ENCODE results near the gene FEM1B. TPM values are rescaled to one million over a fixed set of nuclear protein-coding genes. Genes with fewer than 3 reads are reported as not detected.

FEM1B gene
- total and polyA plus RNA-seq, 2 of the 8 experiments (the other 6 are each of a cell fraction or from before 2014, with no cell fraction given) = 36.1 to 83.8 TPM

DNA sequence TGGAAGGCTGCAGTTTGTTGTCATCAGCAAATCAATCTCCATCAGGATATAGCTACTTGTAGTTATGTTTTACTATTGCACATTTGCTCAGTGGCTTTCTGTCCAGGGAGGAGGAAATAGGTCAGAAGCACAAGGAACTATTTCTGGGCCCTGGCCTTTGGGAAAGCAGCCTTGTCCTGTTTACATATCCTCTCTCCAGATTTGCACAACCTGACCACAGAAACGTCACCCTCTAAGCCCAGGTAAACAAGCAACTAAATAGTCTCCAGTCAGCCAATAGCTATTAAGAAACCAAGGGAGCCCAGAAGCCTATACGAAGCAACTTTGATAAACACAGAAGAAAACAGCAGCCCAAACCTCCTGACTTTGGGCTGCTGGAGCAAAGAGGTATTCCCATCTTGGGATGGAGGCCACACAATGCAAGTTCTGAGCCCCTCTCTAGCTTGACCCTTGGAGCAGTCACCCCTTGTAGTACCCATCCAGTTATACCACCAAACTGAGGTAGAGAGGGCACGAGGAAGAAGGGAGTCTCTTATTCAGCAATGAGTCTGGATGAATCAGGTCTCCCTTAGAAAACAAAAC lies 2.3 kb upstream of the FEM1B start:
- Histone ChIP-seq H4K5ac (ENCODE audit: insufficient read length, low read depth, low read length) (no peak overlapping the region), H3K23ac (ENCODE audit: insufficient read length) (no peak overlapping the region), H4K8ac (ENCODE audit: extremely low read depth, insufficient read depth, low read length) (no peak overlapping the region), H3K14ac (ENCODE audit: insufficient read length) (no peak overlapping the region), H4K91ac (replicated peaks; ENCODE audit: insufficient read length, low read length) (no peak overlapping the region), H3K9ac (replicated peaks in 1 of 4; ENCODE audit: extremely low read depth in 1 of 4, low read depth in 3 of 4, low read length in 3 of 4) (no peak overlapping the region), H2BK20ac (ENCODE audit: low read length) (no peak overlapping the region), H3K79me1 (ENCODE audit: low read depth, low read length) (no peaks in the 10 kb centered on the region; the same call in 1 of the 2 replicates), H3K4me2 (ENCODE audit: insufficient read depth in 1 of 2, low read depth in 2 of 2, low read length in 2 of 2) (no peak overlapping the region), H3K4me1 (replicated peaks in 1 of 4; ENCODE audit: control insufficient read depth in 3 of 4, insufficient read depth in 4 of 4, low read length in 3 of 4) (peaks cover 7 to 27% (median 18%) of the 10 kb centered on the region in 4 experiments), H3K36me3 (ENCODE audit: control insufficient read depth in 2 of 4, insufficient read depth in 4 of 4, low read length in 3 of 4) (no peaks in the 10 kb centered on the region), H2BK5ac (ENCODE audit: low read depth, low read length) (no peak overlapping the region), H2BK12ac (ENCODE audit: low read depth, low read length) (no peak overlapping the region), H3K18ac (ENCODE audit: extremely low read depth, low read length) (no peak overlapping the region), H3K56ac (replicated peaks; ENCODE audit: insufficient read length, low read depth, low read length) (no peak overlapping the region), H3K9me3 (ENCODE audit: insufficient read depth in 2 of 2, low read depth in 1 of 2, low read length in 1 of 2) (no peaks in the 10 kb centered on the region), H2BK15ac (ENCODE audit: low read length) (0 out of 2 replicates have a peak overlapping the region, but pooled peaks have one; percentile 14), H2AFZ (ENCODE audit: low read length) (no peak overlapping the region), H2BK120ac (replicated peaks; ENCODE audit: low read depth, low read length) (no peak overlapping the region), H3K23me2 (ENCODE audit: low read depth, low read length) (peaks cover 16% of the 10 kb centered on the region), H3K4ac (replicated peaks; ENCODE audit: insufficient read length, low read depth, low read length) (no peak overlapping the region), H3K79me2 (ENCODE audit: control insufficient read depth in 1 of 2, insufficient read depth in 2 of 2, low read length in 2 of 2) (peaks cover 13 to 20% of the 10 kb centered on the region in 2 experiments), H4K20me1 (replicated peaks in 1 of 2; ENCODE audit: control insufficient read depth in 1 of 2, insufficient read depth in 2 of 2, low read length in 2 of 2) (peaks cover 14 to 18% of the 10 kb centered on the region in 2 experiments), H3K27me3 (replicated peaks in 1 of 4; ENCODE audit: control insufficient read depth in 3 of 4, extremely low read depth in 1 of 4, insufficient read depth in 3 of 4, low read length in 3 of 4) (no peaks in the 10 kb centered on the region), H3K4me3 (ENCODE audit: extremely low read depth in 1 of 4, insufficient read depth in 2 of 4, low read depth in 3 of 4, low read length in 4 of 4) (no peak overlapping the region), H2AK5ac (ENCODE audit: low read depth, low read length) (no peak overlapping the region), H3K27ac (ENCODE audit: low read depth, low read length) (no peak overlapping the region)
- ChIA-PET CTCF (ENCODE audit: partially characterized antibody) (interaction anchor here (0.8 to 10.1 kb wide), 4 partner anchors 14 to 109 kb away, joined by 3 to 72 read pairs (median 4); no protein-coding TSS in a partner anchor), POLR2A (ENCODE audit: partially characterized antibody) (interaction anchor here (1.6 to 5.5 kb wide), 4 partner anchors 11 to 29 kb away, joined by 3 to 50 read pairs (median 34); no protein-coding TSS in a partner anchor)
- FAIRE-seq (no peak), DNase-seq (ENCODE audit: low read depth in 1 of 2, low spot score in 2 of 2) (no peak)
- 74% methylated on average over 3 of the region's 3 CpGs; no CpG with 5 or more reads in 1 of the 2 experiments for WGBS, 2 experiments (ENCODE audit: extremely low coverage in 1 of 2, insufficient coverage in 1 of 2, insufficient read length in 1 of 2, insufficient replicate concordance in 2 of 2, low coverage in 1 of 2, low lambda C conversion rate in 2 of 2, missing lambda C conversion rate in 1 of 2)
- TF ChIP-seq KDM4A (IDR thresholded peaks at IDR 0.05; ENCODE audit: low read depth, low read length, severe bottlenecking) (no peak), BACH1 (IDR thresholded peaks at IDR 0.05; ENCODE audit: low read length) (no peak), POU5F1 (IDR thresholded peaks at IDR 0.05; ENCODE audit: low read depth, low read length) (no peak), JUN (IDR thresholded peaks at IDR 0.05; ENCODE audit: low read depth, low read length) (no peak), HDAC2 (IDR thresholded peaks at IDR 0.05; ENCODE audit: borderline replicate concordance in 1 of 2, low read depth in 2 of 2, low read length in 2 of 2) (no peak), JUND (IDR thresholded peaks at IDR 0.05; ENCODE audit: low read length) (no peak), SP4 (IDR thresholded peaks at IDR 0.05; ENCODE audit: low read length) (no peak), NANOG (IDR thresholded peaks at IDR 0.05; ENCODE audit: insufficient read depth, low read depth, low read length, poor library complexity, severe bottlenecking) (no peak), CBX5 (IDR thresholded peaks at IDR 0.05; ENCODE audit: low read depth, low read length) (no peak), EGR1 (IDR thresholded peaks at IDR 0.05; ENCODE audit: borderline replicate concordance, low read depth, low read length) (no peak), SRF (IDR thresholded peaks at IDR 0.05; ENCODE audit: low read depth, low read length) (no peak), BCL11A (IDR thresholded peaks at IDR 0.05; ENCODE audit: low read depth in 2 of 2, low read length in 2 of 2) (no peak)
- TF ChIP-seq, protein P1, sequence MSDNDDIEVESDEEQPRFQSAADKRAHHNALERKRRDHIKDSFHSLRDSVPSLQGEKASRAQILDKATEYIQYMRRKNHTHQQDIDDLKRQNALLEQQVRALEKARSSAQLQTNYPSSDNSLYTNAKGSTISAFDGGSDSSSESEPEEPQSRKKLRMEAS (IDR thresholded peaks at IDR 0.05) = no peak

All from H1 (cell line).